ENCODE measurements around the gene HELZ2.

- TF ChIP-seq CTCF (conservative IDR thresholded peaks at IDR 0.05; ENCODE audit: low read depth, low read length), result no peak
- no peak for TF ChIP-seq CEBPB (IDR thresholded peaks at IDR 0.05; ENCODE audit: low read depth, low read length)
- TF ChIP-seq MXI1 (IDR thresholded peaks at IDR 0.05; ENCODE audit: borderline replicate concordance, low read depth, low read length), result no peak
- no peak for TF ChIP-seq SMC3 (IDR thresholded peaks at IDR 0.05; ENCODE audit: low read depth, low read length)
- TF ChIP-seq POLR2A (IDR thresholded peaks at IDR 0.05; ENCODE audit: low read depth, low read length), result no peak
- TF ChIP-seq RAD21 (IDR thresholded peaks at IDR 0.05; ENCODE audit: low read length), result no peak
- no peak for TF ChIP-seq FOS (IDR thresholded peaks at IDR 0.05; ENCODE audit: low read depth, low read length)
- TF ChIP-seq RFX5 (IDR thresholded peaks at IDR 0.05; ENCODE audit: low read depth, low read length), result no peak
Measured at GRCh38 chr20:63592661-63593060, 18.6 kb upstream of the HELZ2 start.
